Vagina (tissue), 2 donors: ENCODE measurements around the gene ADGRG6. TPM values are rescaled to one million over a fixed set of nuclear protein-coding genes. Genes with fewer than 3 reads are reported as not detected.

Experiments used
- DNase-seq, 2 donors: peaks; one replicate each; pipeline ENCODE4 v3.0.0-alpha.2; 2017; ENCODE audit errors: extremely low spot score in 2 of 2
- H3K27ac ChIP-seq: fragments of 200-600 bp; sonication (generic); one replicate; pipeline ENCODE4 v1.5.1; 2019
- H3K27me3 ChIP-seq: fragments of 200-600 bp; sonication (generic); one replicate; pipeline ENCODE4 v1.5.1; 2019
- H3K36me3 ChIP-seq, 2 donors: fragments of 200-600 bp; sonication (generic); one replicate each; pipeline ENCODE4 v1.5.1; 2017 to 2019
- H3K4me1 ChIP-seq: fragments of 200-600 bp; sonication (generic); one replicate; pipeline ENCODE4 v1.5.1; 2019
- H3K4me3 ChIP-seq, 2 donors: fragments of 200-600 bp; sonication (generic); 1 replicate in 1 of 2; 2 replicates in 1 of 2; pipeline ENCODE4 v1.5.1; 2016 to 2019
- H3K9me3 ChIP-seq: fragments of 200-600 bp; sonication (generic); one replicate; pipeline ENCODE4 v1.5.1; 2019
- POLR2A ChIP-seq, 2 donors: fragments of 450-650 bp; IDR thresholded peaks; one replicate each; pipeline ENCODE4 v1.6.1; 2017; ENCODE audit warnings: antibody characterized with exemption in 2 of 2, mild to moderate bottlenecking in 2 of 2, moderate library complexity in 2 of 2
- POLR2AphosphoS5 ChIP-seq, 2 donors: sonication (generic); formaldehyde crosslinking; IDR thresholded peaks; one replicate each; pipeline ENCODE4 v1.9.0; 2017; ENCODE audit warnings: antibody characterized with exemption in 2 of 2, mild to moderate bottlenecking in 2 of 2, low read depth in 1 of 2; ENCODE audit not compliant: insufficient read depth in 1 of 2
- intact Hi-C: fragments of 100-400 bp; cut with DNase I; formaldehyde crosslinking; loops from one replicate; pipeline ENCODE4 v1.15.1; 2023
- total RNA-seq: library from RNA; depleted of rRNA; stranded (reverse); fragments of >200 nt; gene quantifications from one replicate; pipeline ENCODE4 v1.2.3, GENCODE V29; 2016
- TF ChIP-seq, protein P1 (sequence below), 3 experiments: fragments of 450-650 bp in 2 of 3; fragments of 200-600 bp in 1 of 3; sonication (generic) in 1 of 3; IDR thresholded peaks; one replicate each; pipeline ENCODE4 v1.5.1; 2017 to 2019; ENCODE audit warnings: antibody characterized with exemption in 3 of 3, mild to moderate bottlenecking in 2 of 3, moderate library complexity in 2 of 3

Gene ADGRG6
- total RNA-seq, 1 donor from 2014 or later: 22.6 TPM

DNA sequence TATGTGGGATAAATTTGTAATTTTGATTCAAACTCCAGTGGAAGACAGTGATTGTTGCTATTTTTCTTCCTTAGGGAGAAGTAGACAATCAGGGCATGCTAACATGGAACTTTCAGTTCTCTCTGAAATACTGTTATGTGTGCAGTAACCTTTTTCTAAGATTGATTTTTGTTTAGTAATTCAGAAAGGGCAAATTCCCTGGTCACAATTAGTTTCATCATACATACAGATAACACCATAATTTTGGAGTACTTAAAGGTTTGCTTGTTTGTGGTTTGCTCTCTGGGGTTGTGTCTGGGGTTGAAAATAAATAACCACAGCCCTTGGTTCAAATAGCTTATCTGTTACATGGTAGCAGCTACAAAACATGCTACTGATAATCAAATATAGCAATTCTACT lies 34.4 kb downstream of the ADGRG6 start:
- Histone ChIP-seq H3K4me1 (no peaks in the 10 kb centered on the region), H3K4me3 (no peak overlapping the region), H3K36me3 (no peaks in the 10 kb centered on the region), H3K9me3 (no peaks in the 10 kb centered on the region), H3K27me3 (no peaks in the 10 kb centered on the region), H3K27ac (no peak overlapping the region)
- intact Hi-C loops: no loop called here
- no peak for TF ChIP-seq POLR2A (IDR thresholded peaks at IDR 0.05)
- no peak for TF ChIP-seq POLR2AphosphoS5 (IDR thresholded peaks at IDR 0.05; ENCODE audit: insufficient read depth in 1 of 2, low read depth in 1 of 2)
- TF ChIP-seq, protein P1, sequence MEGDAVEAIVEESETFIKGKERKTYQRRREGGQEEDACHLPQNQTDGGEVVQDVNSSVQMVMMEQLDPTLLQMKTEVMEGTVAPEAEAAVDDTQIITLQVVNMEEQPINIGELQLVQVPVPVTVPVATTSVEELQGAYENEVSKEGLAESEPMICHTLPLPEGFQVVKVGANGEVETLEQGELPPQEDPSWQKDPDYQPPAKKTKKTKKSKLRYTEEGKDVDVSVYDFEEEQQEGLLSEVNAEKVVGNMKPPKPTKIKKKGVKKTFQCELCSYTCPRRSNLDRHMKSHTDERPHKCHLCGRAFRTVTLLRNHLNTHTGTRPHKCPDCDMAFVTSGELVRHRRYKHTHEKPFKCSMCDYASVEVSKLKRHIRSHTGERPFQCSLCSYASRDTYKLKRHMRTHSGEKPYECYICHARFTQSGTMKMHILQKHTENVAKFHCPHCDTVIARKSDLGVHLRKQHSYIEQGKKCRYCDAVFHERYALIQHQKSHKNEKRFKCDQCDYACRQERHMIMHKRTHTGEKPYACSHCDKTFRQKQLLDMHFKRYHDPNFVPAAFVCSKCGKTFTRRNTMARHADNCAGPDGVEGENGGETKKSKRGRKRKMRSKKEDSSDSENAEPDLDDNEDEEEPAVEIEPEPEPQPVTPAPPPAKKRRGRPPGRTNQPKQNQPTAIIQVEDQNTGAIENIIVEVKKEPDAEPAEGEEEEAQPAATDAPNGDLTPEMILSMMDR (IDR thresholded peaks at IDR 0.05): no peak
- DNase-seq: no peak

DNA sequence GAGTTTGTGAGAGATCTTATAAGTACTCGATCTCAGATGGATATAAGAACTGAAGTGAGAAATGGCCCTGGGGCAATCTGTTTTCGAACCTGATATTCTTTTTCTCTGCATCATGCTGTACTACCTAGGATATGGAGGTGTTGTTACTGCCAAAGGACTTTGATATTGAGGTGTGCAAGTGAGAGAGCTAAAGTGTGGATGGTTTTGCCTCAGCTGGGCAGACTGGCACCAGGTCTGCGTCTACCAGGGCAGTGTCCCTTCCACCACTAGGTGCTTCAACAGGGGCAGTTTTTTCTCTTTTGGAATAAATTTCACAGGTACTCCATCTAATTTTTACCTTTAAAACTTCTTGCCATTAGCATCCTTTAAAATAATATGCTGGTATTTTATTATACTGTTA lies 35.0 kb downstream of the ADGRG6 start:
- intact Hi-C loops: no loop called here
- H3K4me1 ChIP-seq: no peaks in the 10 kb centered on the region
- H3K4me3 ChIP-seq: no peak overlapping the region
- TF ChIP-seq POLR2AphosphoS5 (IDR thresholded peaks at IDR 0.05; ENCODE audit: insufficient read depth in 1 of 2, low read depth in 1 of 2) (no peak), POLR2A (IDR thresholded peaks at IDR 0.05) (no peak)
- TF ChIP-seq, protein P1 (IDR thresholded peaks at IDR 0.05): no peak
- H3K27me3 ChIP-seq: no peaks in the 10 kb centered on the region
- no peaks in the 10 kb centered on the region for H3K9me3 ChIP-seq
- DNase-seq: no peak
- no peak overlapping the region for H3K27ac ChIP-seq
- no peaks in the 10 kb centered on the region for H3K36me3 ChIP-seq

DNA sequence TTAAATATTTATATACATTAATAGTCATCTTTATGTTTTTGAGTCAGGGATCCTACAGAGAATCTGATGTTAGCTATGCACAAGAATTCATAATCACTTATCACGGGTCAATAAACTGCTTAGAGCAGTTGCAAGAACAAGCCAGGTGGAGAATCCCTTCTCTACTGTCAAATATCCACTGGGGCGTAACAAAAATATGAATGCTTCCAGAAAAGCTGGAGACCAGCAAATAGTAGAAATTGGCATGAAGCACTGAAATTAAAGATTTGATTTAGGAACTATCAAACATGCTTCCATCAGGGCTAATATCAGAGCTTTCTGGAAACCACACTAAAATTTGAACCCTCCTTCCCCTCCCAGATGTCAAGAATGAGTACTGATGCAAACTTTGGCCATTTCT lies 37.3 kb downstream of the ADGRG6 start:
- Histone ChIP-seq H3K36me3 (no peaks in the 10 kb centered on the region), H3K4me3 (no peak overlapping the region), H3K27me3 (no peaks in the 10 kb centered on the region), H3K9me3 (no peaks in the 10 kb centered on the region), H3K27ac (no peak overlapping the region), H3K4me1 (no peaks in the 10 kb centered on the region)
- TF ChIP-seq, protein P1 (IDR thresholded peaks at IDR 0.05): no peak
- TF ChIP-seq POLR2A (IDR thresholded peaks at IDR 0.05) (no peak), POLR2AphosphoS5 (IDR thresholded peaks at IDR 0.05; ENCODE audit: insufficient read depth in 1 of 2, low read depth in 1 of 2) (no peak)
- intact Hi-C loops: no loop called here
- no peak for DNase-seq

DNA sequence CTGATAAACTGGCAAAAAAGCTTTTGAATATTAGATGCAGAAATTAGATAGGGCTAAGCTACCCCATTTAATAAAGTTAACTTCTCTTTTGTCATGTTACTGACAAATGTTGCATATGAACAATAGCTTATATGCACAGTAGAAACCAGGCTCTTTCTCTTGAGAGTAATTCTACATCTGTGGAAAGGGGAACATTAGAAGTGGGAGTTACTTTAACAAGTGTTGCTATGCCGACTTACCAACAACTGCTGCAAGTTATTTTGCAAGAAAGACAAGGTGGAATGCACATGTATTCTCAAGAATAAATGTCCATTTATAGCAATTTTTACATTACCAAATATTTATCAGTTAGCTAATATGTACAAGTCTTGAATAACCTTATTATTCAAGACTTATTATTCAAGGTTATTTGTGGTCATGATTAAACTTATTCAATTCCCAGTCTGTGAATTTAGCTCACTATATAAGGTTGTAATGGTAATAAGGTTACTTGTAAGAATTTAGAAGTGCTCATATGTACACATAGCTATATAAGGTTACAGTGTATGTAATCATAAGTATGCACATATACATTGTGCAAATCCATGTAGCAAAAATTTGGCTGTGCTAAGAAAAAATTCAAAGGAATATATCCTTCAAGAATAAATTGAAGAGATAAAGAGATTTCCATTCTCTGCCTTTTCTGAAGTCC lies 38.3 kb downstream of the ADGRG6 start:
- no peaks in the 10 kb centered on the region for H3K36me3 ChIP-seq
- H3K4me1 ChIP-seq: no peaks in the 10 kb centered on the region
- no peak for DNase-seq
- TF ChIP-seq, protein P1 (IDR thresholded peaks at IDR 0.05): no peak
- TF ChIP-seq POLR2A (IDR thresholded peaks at IDR 0.05) (no peak), POLR2AphosphoS5 (IDR thresholded peaks at IDR 0.05; ENCODE audit: insufficient read depth in 1 of 2, low read depth in 1 of 2) (no peak)
- H3K27me3 ChIP-seq: no peaks in the 10 kb centered on the region
- H3K27ac ChIP-seq: no peak overlapping the region
- intact Hi-C loops: no loop called here
- H3K9me3 ChIP-seq: no peaks in the 10 kb centered on the region
- no peak overlapping the region for H3K4me3 ChIP-seq

DNA sequence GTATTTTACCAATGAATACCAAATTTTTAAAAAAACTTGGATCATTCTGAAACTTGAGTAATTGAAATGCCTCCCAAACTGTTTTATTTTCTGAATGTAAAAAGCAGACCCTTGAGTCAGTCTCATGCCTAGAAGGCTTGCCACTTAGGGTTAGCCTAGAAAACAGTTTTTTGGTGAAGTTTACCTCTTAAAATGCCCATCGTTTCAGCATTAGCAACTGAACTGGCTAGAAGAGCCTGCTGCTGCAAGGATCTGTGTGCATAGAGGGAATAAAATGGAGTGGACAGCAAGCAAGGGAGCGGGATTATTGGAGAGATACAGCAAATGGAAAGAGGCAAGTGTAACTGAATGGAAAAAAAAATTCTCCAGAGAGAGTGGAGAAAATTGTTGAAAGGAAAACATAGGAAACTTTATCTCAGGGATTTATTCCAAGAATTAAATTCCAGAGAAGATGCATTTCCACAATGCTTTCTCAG lies 40.1 kb downstream of the ADGRG6 start:
- Histone ChIP-seq H3K4me1 (no peaks in the 10 kb centered on the region), H3K36me3 (no peaks in the 10 kb centered on the region), H3K27me3 (no peaks in the 10 kb centered on the region), H3K4me3 (no peak overlapping the region), H3K27ac (no peak overlapping the region), H3K9me3 (no peaks in the 10 kb centered on the region)
- intact Hi-C loops: no loop called here
- TF ChIP-seq POLR2AphosphoS5 (IDR thresholded peaks at IDR 0.05; ENCODE audit: insufficient read depth in 1 of 2, low read depth in 1 of 2): no peak
- TF ChIP-seq POLR2A (IDR thresholded peaks at IDR 0.05): no peak
- TF ChIP-seq, protein P1 (IDR thresholded peaks at IDR 0.05): no peak
- DNase-seq: no peak
